Measurements from ENCODE around the gene ZNF276. TPM values are rescaled to one million over a fixed set of nuclear protein-coding genes. Genes with fewer than 3 reads are reported as not detected.
"Not testable (repeated sequence)": the region's sequence is repeated elsewhere in the genome, so short reads cannot be mapped to it uniquely, and the experiment has no call there.

ZNF276 gene
- total RNA-seq, 4 donors from 2014 or later: 16.1 to 19.2 (median 17.2) TPM

DNA sequence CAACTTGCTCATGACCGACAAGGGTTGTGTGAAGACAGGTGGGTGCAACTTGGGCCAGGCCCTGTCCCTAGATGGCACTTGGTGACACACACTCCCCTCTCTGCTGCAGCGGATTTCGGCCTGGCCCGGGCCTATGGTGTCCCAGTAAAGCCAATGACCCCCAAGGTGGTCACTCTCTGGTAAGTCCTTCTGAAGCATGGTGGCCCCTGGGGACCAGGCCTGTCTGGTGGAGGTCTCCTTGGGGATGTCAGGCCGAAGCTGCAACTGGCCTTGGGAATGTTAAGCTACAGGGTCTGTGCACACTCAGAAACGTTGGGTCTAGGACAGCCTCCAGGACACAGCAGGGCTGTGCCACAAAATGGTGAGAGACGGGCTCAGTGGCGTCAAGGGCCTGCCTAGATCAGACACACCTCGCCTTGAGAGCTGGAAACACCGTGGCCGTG, 28.0 kb upstream of the ZNF276 start:
- WGBS: 86% methylated on average over 5 of the region's 11 CpGs
- DNase-seq (ENCODE audit: extremely low spot score): no peak
- no peaks in the 10 kb centered on the region for H3K27me3 ChIP-seq
- no peaks in the 10 kb centered on the region for H3K9me3 ChIP-seq
- H3K27ac ChIP-seq (replicated peaks in 1 of 4): no peak overlapping the region
- H3K36me3 ChIP-seq: peaks cover 30 to 90% (median 81%) of the 10 kb centered on the region in 4 donors
- H3K4me1 ChIP-seq: peaks cover 0 to 2% (median 0%) of the 10 kb centered on the region in 4 donors
- intact Hi-C loops (cut with DNase I): no loop called here
- H3K4me3 ChIP-seq: no peak overlapping the region
- TF ChIP-seq POLR2AphosphoS5 (IDR thresholded peaks at IDR 0.05) (no peak), POLR2A (IDR thresholded peaks at IDR 0.05; ENCODE audit: low read depth) (no peak), EP300 (IDR thresholded peaks at IDR 0.05) (no peak)

GRCh38 chr16:89693931-89694783, 27.2 kb upstream of the ZNF276 start:
- DNase-seq (ENCODE audit: extremely low spot score): no peak
- no peaks in the 10 kb centered on the region for H3K27me3 ChIP-seq
- H3K4me1 ChIP-seq: peaks cover 0 to under 1% (median 0%) of the 10 kb centered on the region in 4 donors
- TF ChIP-seq EP300 (IDR thresholded peaks at IDR 0.05) (no peak), POLR2AphosphoS5 (IDR thresholded peaks at IDR 0.05) (no peak), POLR2A (IDR thresholded peaks at IDR 0.05; ENCODE audit: low read depth) (no peak)
- TF ChIP-seq, protein P1, sequence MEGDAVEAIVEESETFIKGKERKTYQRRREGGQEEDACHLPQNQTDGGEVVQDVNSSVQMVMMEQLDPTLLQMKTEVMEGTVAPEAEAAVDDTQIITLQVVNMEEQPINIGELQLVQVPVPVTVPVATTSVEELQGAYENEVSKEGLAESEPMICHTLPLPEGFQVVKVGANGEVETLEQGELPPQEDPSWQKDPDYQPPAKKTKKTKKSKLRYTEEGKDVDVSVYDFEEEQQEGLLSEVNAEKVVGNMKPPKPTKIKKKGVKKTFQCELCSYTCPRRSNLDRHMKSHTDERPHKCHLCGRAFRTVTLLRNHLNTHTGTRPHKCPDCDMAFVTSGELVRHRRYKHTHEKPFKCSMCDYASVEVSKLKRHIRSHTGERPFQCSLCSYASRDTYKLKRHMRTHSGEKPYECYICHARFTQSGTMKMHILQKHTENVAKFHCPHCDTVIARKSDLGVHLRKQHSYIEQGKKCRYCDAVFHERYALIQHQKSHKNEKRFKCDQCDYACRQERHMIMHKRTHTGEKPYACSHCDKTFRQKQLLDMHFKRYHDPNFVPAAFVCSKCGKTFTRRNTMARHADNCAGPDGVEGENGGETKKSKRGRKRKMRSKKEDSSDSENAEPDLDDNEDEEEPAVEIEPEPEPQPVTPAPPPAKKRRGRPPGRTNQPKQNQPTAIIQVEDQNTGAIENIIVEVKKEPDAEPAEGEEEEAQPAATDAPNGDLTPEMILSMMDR (IDR thresholded peaks at IDR 0.05): no peak
- H3K4me3 ChIP-seq: no peak overlapping the region
- H3K9me3 ChIP-seq: no peaks in the 10 kb centered on the region
- peaks cover 30 to 88% (median 81%) of the 10 kb centered on the region in 4 donors for H3K36me3 ChIP-seq
- no peak overlapping the region for H3K27ac ChIP-seq (replicated peaks in 1 of 4)
- WGBS: 81% methylated on average over 18 of the region's 32 CpGs
- intact Hi-C loops (cut with DNase I): no loop called here

DNA sequence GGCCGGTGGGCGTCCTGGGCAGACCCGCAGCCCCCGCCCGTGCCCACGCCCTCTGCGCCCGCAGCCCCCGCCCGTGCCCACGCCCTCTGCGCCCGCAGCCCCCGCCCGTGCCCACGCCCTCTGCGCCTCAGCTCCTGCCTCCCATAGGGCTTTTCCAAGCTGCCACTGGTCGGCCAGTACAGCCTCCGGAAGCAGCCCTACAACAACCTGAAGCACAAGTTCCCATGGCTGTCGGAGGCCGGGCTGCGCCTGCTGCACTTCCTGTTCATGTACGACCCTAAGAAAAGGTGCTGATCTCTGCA, 26.6 kb upstream of the ZNF276 start:
- 92% methylated on average over 20 of the region's 23 CpGs for WGBS
- DNase-seq (ENCODE audit: extremely low spot score); H3K4me1 ChIP-seq; H3K9me3 ChIP-seq; H3K27ac ChIP-seq (replicated peaks in 1 of 4); H3K4me3 ChIP-seq; H3K27me3 ChIP-seq; intact Hi-C loops (cut with DNase I): not testable (repeated sequence)
- H3K36me3 ChIP-seq: peaks cover 30 to 82% (median 77%) of the 10 kb centered on the region in 4 donors

GRCh38 chr16:89695086-89695874, 26.1 kb upstream of the ZNF276 start:
- TF ChIP-seq POLR2A (IDR thresholded peaks at IDR 0.05; ENCODE audit: low read depth) (no peak), POLR2AphosphoS5 (IDR thresholded peaks at IDR 0.05) (no peak), EP300 (IDR thresholded peaks at IDR 0.05) (no peak)
- TF ChIP-seq, protein P1 (IDR thresholded peaks at IDR 0.05): no peak
- WGBS: 91% methylated on average over 21 of the region's 31 CpGs
- no peak overlapping the region for H3K4me3 ChIP-seq
- H3K36me3 ChIP-seq: peaks cover 30 to 79% (median 74%) of the 10 kb centered on the region in 4 donors
- no peaks in the 10 kb centered on the region for H3K27me3 ChIP-seq
- intact Hi-C loops (cut with DNase I): no loop called here
- DNase-seq (ENCODE audit: extremely low spot score): no peak
- H3K9me3 ChIP-seq: no peaks in the 10 kb centered on the region
- H3K27ac ChIP-seq (replicated peaks in 1 of 4): no peak overlapping the region
- peaks cover 7 to 11% (median 9%) of the 10 kb centered on the region in 4 donors for H3K4me1 ChIP-seq

DNA sequence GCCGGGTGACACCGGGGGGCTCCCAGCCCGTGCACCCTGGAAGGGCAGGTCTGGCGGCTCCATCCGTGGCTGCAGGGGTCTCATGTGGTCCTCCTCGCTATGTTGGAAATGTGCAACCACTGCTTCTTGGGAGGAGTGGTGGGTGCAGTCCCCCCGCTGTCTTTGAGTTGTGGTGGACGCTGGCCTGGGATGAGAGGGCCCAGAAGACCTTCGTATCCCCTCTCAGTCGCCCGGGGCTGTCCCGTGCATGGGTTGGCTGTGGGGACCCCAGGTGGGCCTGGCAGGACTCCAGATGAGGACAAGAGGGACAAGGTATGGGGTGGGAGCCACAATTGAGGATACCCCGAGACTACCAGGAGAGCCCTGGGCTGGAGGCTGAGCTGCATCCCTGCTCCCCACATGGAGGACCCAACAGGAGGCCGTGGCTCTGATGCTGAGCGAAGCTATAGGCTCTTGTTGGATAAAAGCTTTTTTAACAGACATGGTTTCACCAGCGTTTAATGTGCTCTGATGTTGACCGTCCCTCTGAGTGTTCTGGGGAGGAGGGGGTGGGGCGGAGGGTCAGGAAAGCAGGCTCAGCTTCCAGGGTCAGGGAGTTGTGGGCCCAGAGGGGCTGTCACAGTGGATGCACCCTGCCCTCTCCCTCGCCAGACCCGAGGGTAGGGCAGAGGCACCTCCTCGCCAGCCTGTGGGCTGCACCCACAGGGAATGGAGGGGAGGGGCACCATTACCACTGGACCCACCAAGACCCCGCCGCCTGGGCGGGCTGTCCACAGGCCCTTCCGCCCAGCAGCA, 25.3 kb upstream of the ZNF276 start:
- peaks cover 14 to 19% (median 17%) of the 10 kb centered on the region in 4 donors for H3K4me1 ChIP-seq
- H3K9me3 ChIP-seq: no peaks in the 10 kb centered on the region
- H3K27ac ChIP-seq (replicated peaks in 1 of 4): no peak overlapping the region
- WGBS: 74% methylated on average over 24 of the region's 25 CpGs
- no peak for DNase-seq (ENCODE audit: extremely low spot score)
- H3K36me3 ChIP-seq: peaks cover 26 to 71% (median 67%) of the 10 kb centered on the region in 4 donors
- no peaks in the 10 kb centered on the region for H3K27me3 ChIP-seq
- intact Hi-C loops (cut with DNase I): no loop called here
- TF ChIP-seq EP300 (IDR thresholded peaks at IDR 0.05) (no peak), POLR2A (IDR thresholded peaks at IDR 0.05; ENCODE audit: low read depth) (no peak), POLR2AphosphoS5 (IDR thresholded peaks at IDR 0.05) (no peak)
- TF ChIP-seq, protein P1 (IDR thresholded peaks at IDR 0.05): no peak
- H3K4me3 ChIP-seq: no peak overlapping the region
